ENCODE measurements around the gene SCN3B.

- TF ChIP-seq POLR2AphosphoS5 (IDR thresholded peaks at IDR 0.05) (no peak), POLR2A (IDR thresholded peaks at IDR 0.05) (no peak)
Measured at GRCh38 chr11:123622576-123622975, 31.8 kb downstream of the SCN3B start.
